Spleen (tissue), 7 donors: ENCODE measurements around the gene OTOP2.

Experiments used
- POLR2A ChIP-seq, 3 donors: fragments of 450-650 bp; IDR thresholded peaks; one replicate each; pipeline ENCODE4 v1.5.1; 2017; ENCODE audit warnings: antibody characterized with exemption in 3 of 3, mild to moderate bottlenecking in 1 of 3
- POLR2AphosphoS5 ChIP-seq, 3 donors: sonication (generic); formaldehyde crosslinking; IDR thresholded peaks; one replicate each; pipeline ENCODE4 v1.5.1; 2017; ENCODE audit warnings: antibody characterized with exemption in 3 of 3
- TF ChIP-seq, protein P1 (sequence below), 11 experiments: fragments of 200-600 bp in 7 of 11; fragments of 450-650 bp in 4 of 11; sonication (generic) in 4 of 11; IDR thresholded peaks in 8 of 11; conservative IDR thresholded peaks in 3 of 11; 1 replicate in 7 of 11; 2 replicates in 4 of 11; pipeline versions ENCODE4 v1.4.0 to v1.8.0; 2016 to 2021; ENCODE audit warnings: antibody characterized with exemption in 11 of 11, inconsistent platforms in 4 of 11, mild to moderate bottlenecking in 1 of 11
- donor health status: DM: no; HTN: no; CAD: no; lungs with moderate emphysema.
- donor health status: DM: no; HTN: no; CAD: no.
- donor health status: DM: no; HTN: no; CAD: no.

DNA sequence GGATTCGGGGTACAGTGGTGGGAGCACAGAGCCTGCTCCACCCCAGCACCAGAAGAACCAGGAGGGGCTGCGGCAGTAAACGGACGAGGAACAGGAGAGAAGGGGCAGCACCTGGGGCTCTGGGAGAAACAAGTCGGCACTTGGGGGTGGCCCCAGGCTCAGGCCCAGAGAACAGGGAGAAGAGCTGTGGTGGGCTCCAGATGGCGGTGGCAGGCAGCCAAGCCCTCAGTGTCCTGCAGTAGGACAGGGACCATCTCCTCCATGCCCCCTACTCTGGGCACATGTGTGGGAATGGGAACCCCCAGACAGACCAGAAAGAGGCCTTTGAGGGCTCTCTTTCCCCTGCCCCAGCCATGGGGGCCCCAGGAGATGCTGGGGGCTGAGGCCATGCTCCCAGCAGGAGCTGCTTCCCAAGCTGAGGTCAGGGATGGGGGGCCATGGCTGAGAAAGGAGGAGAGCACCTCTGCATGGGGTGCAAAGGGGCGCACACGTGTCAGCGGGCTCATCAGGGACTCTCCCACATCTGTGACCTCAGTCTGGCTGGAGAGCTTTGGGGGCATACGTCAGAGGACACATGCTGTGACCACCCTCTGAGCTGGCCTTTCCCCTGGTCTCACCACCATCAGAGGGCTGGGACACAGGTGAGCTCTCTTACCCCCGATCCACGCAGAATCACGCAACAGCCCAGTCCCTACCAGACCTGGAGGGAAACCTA, 7.8 kb upstream of the OTOP2 start:
- TF ChIP-seq, protein P1, sequence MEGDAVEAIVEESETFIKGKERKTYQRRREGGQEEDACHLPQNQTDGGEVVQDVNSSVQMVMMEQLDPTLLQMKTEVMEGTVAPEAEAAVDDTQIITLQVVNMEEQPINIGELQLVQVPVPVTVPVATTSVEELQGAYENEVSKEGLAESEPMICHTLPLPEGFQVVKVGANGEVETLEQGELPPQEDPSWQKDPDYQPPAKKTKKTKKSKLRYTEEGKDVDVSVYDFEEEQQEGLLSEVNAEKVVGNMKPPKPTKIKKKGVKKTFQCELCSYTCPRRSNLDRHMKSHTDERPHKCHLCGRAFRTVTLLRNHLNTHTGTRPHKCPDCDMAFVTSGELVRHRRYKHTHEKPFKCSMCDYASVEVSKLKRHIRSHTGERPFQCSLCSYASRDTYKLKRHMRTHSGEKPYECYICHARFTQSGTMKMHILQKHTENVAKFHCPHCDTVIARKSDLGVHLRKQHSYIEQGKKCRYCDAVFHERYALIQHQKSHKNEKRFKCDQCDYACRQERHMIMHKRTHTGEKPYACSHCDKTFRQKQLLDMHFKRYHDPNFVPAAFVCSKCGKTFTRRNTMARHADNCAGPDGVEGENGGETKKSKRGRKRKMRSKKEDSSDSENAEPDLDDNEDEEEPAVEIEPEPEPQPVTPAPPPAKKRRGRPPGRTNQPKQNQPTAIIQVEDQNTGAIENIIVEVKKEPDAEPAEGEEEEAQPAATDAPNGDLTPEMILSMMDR (IDR thresholded peaks at IDR 0.05 in 8 of 11, conservative IDR thresholded peaks at IDR 0.05 in 3 of 11), result no peak
- TF ChIP-seq POLR2A (IDR thresholded peaks at IDR 0.05) (no peak), POLR2AphosphoS5 (IDR thresholded peaks at IDR 0.05) (no peak)
